ENCODE results near the gene RNF215.

- TF ChIP-seq CTCF (IDR thresholded peaks at IDR 0.05; ENCODE audit: low read length) (no peak), EZH2 (IDR thresholded peaks at IDR 0.05; ENCODE audit: borderline replicate concordance, low read length) (no peak)
These were observed 32.6 kb downstream of the RNF215 start for GRCh38 chr22:30354644-30355043.

Data from OCI-LY1 (cell line).